SK-N-MC (cell line): ENCODE data around the gene MSH3.

ENCODE experiments used
- EZH2 ChIP-seq: fragments of 200-600 bp; sonication (generic); IDR thresholded peaks from one replicate; pipeline ENCODE4 v1.6.1; 2017; ENCODE audit warnings: antibody characterized with exemption
- FOXP2 ChIP-seq: optimal IDR thresholded peaks from 2 replicates; pipeline ENCODE3; 2011; ENCODE audit warnings: mild to moderate bottlenecking, moderate library complexity; ENCODE audit not compliant: insufficient read depth; ENCODE audit errors: extremely low read length, control extremely low read depth
- POLR2AphosphoS5 ChIP-seq: IDR thresholded peaks from 2 replicates; pipeline ENCODE4 v1.6.1; 2012; ENCODE audit warnings: mild to moderate bottlenecking, low read depth, low read length, borderline replicate concordance

DNA sequence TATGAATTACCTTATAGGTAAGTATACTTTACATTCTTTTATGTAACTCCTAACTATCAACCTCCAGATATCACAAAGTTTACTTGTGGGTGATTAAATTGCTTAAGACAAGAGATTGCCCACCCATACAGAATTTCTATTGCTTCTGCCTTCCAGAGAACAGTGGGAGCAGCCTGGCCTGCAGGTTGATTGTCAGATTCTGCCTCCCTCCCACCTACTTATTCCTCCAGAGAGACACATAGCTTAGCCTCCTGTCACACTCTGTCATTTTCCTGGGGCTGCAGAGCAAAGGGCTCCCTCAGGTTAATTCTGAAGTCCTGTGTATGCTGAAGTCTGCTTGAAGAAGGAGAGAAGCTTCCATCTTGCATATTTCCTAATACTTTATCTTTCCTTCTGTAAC lies 48.8 kb downstream of the MSH3 start:
- TF ChIP-seq POLR2AphosphoS5 (no peak), EZH2 (no peak), FOXP2 (no peak)
